Transverse colon (tissue), 4 donors: ENCODE data around the gene GGTLC3.
"Not testable (repeated sequence)": the region's sequence is repeated elsewhere in the genome, so short reads cannot be mapped to it uniquely, and the experiment has no call there.

ENCODE experiments used
- POLR2A ChIP-seq: fragments of 450-650 bp; IDR thresholded peaks from one replicate; pipeline ENCODE4 v1.6.1; 2016; ENCODE audit warnings: antibody characterized with exemption, mild to moderate bottlenecking, moderate library complexity
- POLR2AphosphoS5 ChIP-seq, 3 donors: sonication (generic); formaldehyde crosslinking; IDR thresholded peaks; one replicate each; pipeline ENCODE4 v1.6.1; 2016; ENCODE audit warnings: antibody characterized with exemption in 3 of 3
- TF ChIP-seq, protein P1 (sequence below), 5 experiments: fragments of 200-600 bp in 3 of 5; fragments of 450-650 bp in 2 of 5; sonication (generic) in 3 of 5; IDR thresholded peaks; 1 replicate in 2 of 5; 2 replicates in 3 of 5; pipeline ENCODE4 v1.5.1; 2016 to 2017; ENCODE audit warnings: antibody characterized with exemption in 5 of 5, inconsistent platforms in 3 of 5, mild to moderate bottlenecking in 2 of 5, moderate library complexity in 1 of 5

DNA sequence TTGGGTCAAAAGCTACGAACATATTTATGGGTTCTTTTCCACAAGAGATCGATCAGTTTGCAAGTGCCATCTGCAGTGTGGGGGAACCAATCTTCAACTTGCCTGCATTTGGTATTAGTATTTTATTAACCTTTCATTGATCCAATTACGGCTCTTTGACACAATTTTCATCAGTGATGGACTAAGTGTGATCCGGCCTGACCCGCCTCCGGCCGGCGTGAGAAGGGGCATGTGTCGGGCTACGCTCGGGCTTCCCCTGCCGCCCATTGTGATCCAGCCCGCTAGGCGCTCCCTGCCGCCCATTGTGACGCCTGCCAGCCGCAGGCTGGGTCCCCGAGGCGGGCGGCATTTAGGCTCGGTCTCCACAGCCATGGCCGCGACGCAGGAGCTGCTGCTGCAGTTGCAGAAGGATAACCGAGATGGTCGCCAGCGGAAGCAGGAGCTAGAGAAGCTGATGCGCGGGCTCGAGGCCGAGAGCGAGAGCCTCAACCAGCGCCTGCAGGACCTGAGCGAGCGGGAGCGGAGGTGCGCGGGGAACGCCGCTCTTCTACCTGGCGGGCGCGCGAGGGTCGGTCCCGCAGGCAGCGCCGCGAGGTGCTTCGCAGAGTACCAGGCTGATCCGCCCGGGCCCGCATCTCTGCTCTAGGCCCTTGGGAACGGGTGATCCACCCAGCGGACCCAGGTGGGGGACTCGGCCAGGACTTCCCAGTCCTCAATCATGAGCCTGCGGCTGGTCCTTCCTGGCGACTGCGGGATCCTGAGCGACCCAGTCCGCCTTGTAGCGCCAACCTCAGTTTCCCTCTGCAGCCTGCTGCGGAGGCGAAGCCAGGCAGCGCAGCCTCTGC lies 10.0 kb upstream of the GGTLC3 start, which contains the start of gene TMEM191B:
- TF ChIP-seq, protein P1, sequence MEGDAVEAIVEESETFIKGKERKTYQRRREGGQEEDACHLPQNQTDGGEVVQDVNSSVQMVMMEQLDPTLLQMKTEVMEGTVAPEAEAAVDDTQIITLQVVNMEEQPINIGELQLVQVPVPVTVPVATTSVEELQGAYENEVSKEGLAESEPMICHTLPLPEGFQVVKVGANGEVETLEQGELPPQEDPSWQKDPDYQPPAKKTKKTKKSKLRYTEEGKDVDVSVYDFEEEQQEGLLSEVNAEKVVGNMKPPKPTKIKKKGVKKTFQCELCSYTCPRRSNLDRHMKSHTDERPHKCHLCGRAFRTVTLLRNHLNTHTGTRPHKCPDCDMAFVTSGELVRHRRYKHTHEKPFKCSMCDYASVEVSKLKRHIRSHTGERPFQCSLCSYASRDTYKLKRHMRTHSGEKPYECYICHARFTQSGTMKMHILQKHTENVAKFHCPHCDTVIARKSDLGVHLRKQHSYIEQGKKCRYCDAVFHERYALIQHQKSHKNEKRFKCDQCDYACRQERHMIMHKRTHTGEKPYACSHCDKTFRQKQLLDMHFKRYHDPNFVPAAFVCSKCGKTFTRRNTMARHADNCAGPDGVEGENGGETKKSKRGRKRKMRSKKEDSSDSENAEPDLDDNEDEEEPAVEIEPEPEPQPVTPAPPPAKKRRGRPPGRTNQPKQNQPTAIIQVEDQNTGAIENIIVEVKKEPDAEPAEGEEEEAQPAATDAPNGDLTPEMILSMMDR (IDR thresholded peaks at IDR 0.05) = not testable (repeated sequence)
- TF ChIP-seq POLR2A; POLR2AphosphoS5 (IDR thresholded peaks at IDR 0.05): not testable (repeated sequence)
